HUES64 (cell line): ENCODE data around the gene SV2C.

Experiments used
- H3K27ac ChIP-seq: 2 replicates; pipeline ENCODE4 v1.7.0; 2013; ENCODE audit warnings: low read depth, low read length, inconsistent platforms
- H3K27me3 ChIP-seq: 2 replicates; pipeline ENCODE4 v1.6.1; 2013; ENCODE audit warnings: mild to moderate bottlenecking, low read length; ENCODE audit not compliant: insufficient read depth
- H3K36me3 ChIP-seq: 2 replicates; pipeline ENCODE4 v1.6.1; 2013; ENCODE audit warnings: mild to moderate bottlenecking, low read length; ENCODE audit not compliant: insufficient read depth
- H3K4me1 ChIP-seq: 2 replicates; pipeline ENCODE4 v1.6.1; 2013; ENCODE audit warnings: mild to moderate bottlenecking, low read length, moderate library complexity; ENCODE audit not compliant: insufficient read depth
- H3K4me3 ChIP-seq: 2 replicates; pipeline ENCODE4 v1.5.1; 2013; ENCODE audit warnings: mild to moderate bottlenecking, low read length, moderate library complexity
- H3K9ac ChIP-seq: 2 replicates; pipeline ENCODE4 v1.6.1; 2013; ENCODE audit warnings: mild to moderate bottlenecking, low read depth, low read length
- H3K9me3 ChIP-seq: 2 replicates; pipeline ENCODE4 v1.6.1; 2013; ENCODE audit warnings: low read depth, low read length; ENCODE audit not compliant: insufficient read depth
- WGBS: fragments of 150-250, 120-280 bp; methylation state at CpG from one replicate; pipeline ENCODE4 v1.1.7; 2013; ENCODE audit warnings: missing lambda C conversion rate; 5-methylcytosine and 5-hydroxymethylcytosine counted together

SV2C gene

GRCh38 chr5:76209297-76209696, 126.1 kb downstream of the SV2C start:
- peaks cover 5% of the 10 kb centered on the region for H3K9me3 ChIP-seq
- no peak overlapping the region for H3K9ac ChIP-seq
- H3K36me3 ChIP-seq: no peaks in the 10 kb centered on the region
- no peak overlapping the region for H3K4me3 ChIP-seq
- H3K27me3 ChIP-seq: no peaks in the 10 kb centered on the region
- H3K27ac ChIP-seq: no peak overlapping the region
- H3K4me1 ChIP-seq: no peaks in the 10 kb centered on the region
- 75% methylated on average over 2 of the region's 2 CpGs for WGBS

GRCh38 chr5:76210946-76211345, 127.8 kb downstream of the SV2C start:
- Histone ChIP-seq H3K36me3 (no peaks in the 10 kb centered on the region), H3K4me3 (no peak overlapping the region), H3K9ac (no peak overlapping the region), H3K27me3 (no peaks in the 10 kb centered on the region), H3K27ac (no peak overlapping the region), H3K4me1 (no peaks in the 10 kb centered on the region), H3K9me3 (peaks cover 5% of the 10 kb centered on the region)

- Histone ChIP-seq H3K4me3 (no peak overlapping the region), H3K9ac (no peak overlapping the region), H3K36me3 (no peaks in the 10 kb centered on the region), H3K27me3 (no peaks in the 10 kb centered on the region), H3K4me1 (no peaks in the 10 kb centered on the region; the same call in 1 of the 2 replicates), H3K9me3 (peaks cover 5% of the 10 kb centered on the region), H3K27ac (no peak overlapping the region)
- 100% methylated on average over 1 of the region's 1 CpG for WGBS
Measured at GRCh38 chr5:76213858-76214257, 130.7 kb downstream of the SV2C start.

DNA sequence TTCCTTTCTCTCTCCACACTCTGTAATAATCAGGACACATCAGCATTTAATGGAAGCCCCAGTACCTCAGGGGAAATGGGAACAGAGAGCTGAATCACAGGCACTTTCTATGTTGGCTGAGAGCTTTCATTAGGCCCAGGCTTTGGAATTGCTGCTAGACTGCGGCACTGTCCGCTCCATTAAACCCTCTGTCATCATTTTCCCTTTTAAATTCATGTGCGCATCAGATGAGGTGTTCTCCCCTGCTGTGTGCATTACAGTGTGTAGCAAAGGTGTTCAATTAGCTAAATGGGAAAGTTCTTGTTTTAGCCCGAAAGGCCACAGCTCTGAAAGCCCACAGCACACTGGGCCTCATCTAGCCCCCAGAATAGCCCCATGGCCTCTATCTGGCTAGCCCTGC, 133.6 kb downstream of the SV2C start:
- Histone ChIP-seq H3K4me3 (no peak overlapping the region), H3K9ac (no peak overlapping the region), H3K4me1 (no peaks in the 10 kb centered on the region; the same call in 1 of the 2 replicates), H3K27me3 (no peaks in the 10 kb centered on the region), H3K9me3 (no peaks in the 10 kb centered on the region), H3K36me3 (no peaks in the 10 kb centered on the region), H3K27ac (no peak overlapping the region)
- 97% methylated on average over 4 of the region's 4 CpGs for WGBS

DNA sequence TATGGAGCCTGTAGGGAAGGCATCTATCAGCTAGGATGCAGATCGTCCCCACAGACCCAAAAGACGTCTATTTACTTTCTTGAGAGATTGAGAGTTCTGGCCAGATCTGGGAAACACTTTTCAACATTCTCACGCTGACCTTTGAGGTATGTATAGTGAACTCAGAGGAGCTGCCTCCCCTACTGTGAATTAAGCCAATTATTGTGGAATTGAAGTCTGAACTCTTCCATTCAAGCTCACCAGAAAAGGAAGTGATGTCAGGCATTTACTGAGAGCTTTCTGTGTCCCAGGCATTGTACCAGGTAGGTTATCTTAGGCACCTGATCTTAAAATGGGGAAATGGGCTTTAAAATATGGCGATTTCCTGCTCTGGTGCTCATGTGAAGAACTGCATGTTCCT, 136.5 kb downstream of the SV2C start:
- no peak overlapping the region for H3K27ac ChIP-seq
- H3K27me3 ChIP-seq: no peaks in the 10 kb centered on the region
- H3K9ac ChIP-seq: no peak overlapping the region
- no peaks in the 10 kb centered on the region for H3K9me3 ChIP-seq
- no peaks in the 10 kb centered on the region; the same call in 1 of the 2 replicates for H3K4me1 ChIP-seq
- 85% methylated on average over 4 of the region's 4 CpGs for WGBS
- no peak overlapping the region for H3K4me3 ChIP-seq
- no peaks in the 10 kb centered on the region for H3K36me3 ChIP-seq

DNA sequence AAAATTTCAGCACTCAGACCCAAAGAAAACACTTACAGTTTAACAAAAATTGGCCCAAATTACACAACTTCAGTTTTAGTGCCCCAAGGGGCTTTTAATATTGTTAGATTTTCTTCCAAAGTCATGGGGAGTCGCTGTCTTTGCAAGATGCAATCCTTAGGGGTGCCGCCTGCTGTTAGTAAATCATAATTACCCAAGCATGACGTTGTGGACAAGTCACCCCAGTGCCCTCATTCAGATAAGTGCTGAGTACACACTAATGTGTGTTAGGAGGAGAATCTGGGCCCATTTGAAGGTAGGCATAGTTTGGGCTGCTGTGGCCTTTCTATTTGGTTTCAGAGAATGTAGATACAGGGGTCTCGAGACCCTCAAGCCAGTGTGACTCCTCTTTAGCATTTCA, 138.1 kb downstream of the SV2C start:
- WGBS: 93% methylated on average over 4 of the region's 4 CpGs
- H3K9ac ChIP-seq: no peak overlapping the region
- no peaks in the 10 kb centered on the region for H3K9me3 ChIP-seq
- no peaks in the 10 kb centered on the region; the same call in 1 of the 2 replicates for H3K4me1 ChIP-seq
- no peaks in the 10 kb centered on the region for H3K27me3 ChIP-seq
- H3K4me3 ChIP-seq: no peak overlapping the region
- H3K36me3 ChIP-seq: no peaks in the 10 kb centered on the region
- H3K27ac ChIP-seq: no peak overlapping the region

DNA sequence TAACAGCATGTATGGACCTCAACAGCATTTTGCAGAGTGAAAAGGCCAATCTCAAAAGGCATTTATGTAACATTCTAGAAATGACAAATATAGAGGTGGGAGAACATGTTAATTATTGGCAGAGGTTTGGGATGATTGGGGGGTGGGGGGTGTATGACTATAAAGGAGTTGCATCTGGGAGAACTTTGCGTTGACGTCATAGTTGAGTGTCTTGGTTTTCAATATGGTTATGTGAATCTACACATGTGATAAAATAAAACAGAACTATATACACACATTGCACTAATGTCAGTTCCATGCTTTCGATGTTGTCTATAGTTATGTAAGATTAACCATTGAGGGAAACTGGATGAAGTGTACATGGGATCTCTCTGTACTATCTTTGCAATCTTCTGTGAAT, 139.1 kb downstream of the SV2C start:
- no peaks in the 10 kb centered on the region for H3K4me1 ChIP-seq
- H3K4me3 ChIP-seq: no peak overlapping the region
- H3K9ac ChIP-seq: no peak overlapping the region
- no peak overlapping the region for H3K27ac ChIP-seq
- no peaks in the 10 kb centered on the region for H3K36me3 ChIP-seq
- H3K27me3 ChIP-seq: no peaks in the 10 kb centered on the region
- no peaks in the 10 kb centered on the region for H3K9me3 ChIP-seq
- 90% methylated on average over 3 of the region's 3 CpGs for WGBS

DNA sequence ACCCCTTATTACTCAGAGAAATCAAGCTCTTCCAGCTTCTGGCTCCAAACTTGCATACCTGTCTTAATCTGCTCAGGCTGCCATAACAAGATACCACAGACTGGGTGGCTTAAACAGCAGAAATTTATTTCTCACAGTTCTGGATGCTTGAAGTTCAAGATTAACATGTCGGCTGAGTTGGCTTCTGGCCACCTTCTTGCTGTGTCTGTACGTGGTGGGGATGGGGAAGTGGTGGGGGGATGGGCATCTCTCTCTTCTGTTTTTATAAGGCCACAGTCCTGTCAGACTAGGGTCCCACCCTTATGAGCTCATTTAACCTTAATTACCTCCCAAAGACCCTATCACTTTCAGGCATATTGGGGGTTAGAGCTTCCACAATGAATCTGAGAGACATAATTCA, 140.5 kb downstream of the SV2C start:
- H3K4me1 ChIP-seq: no peaks in the 10 kb centered on the region
- no peaks in the 10 kb centered on the region for H3K36me3 ChIP-seq
- H3K9ac ChIP-seq: no peak overlapping the region
- H3K9me3 ChIP-seq: no peaks in the 10 kb centered on the region
- 76% methylated on average over 2 of the region's 2 CpGs for WGBS
- no peaks in the 10 kb centered on the region for H3K27me3 ChIP-seq
- no peak overlapping the region for H3K4me3 ChIP-seq
- no peak overlapping the region for H3K27ac ChIP-seq

DNA sequence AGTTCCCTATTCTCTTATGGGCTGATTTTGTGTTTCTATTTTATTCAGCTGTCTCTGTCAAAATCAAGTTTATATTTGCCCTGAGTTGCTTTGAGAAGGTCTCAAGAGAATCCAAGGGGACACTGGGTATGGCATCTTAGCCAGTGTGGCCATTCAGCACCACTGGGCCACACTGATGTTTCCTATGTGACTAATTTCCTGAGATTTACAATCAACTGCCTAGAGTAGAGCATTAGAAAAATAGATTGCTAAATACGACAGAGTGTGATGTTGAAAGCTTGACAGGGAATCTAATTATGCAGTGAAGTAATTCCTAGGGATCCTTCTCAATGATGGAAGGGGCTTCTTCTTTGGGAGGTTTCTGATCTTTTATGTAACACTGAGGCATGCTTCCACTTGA, 141.7 kb downstream of the SV2C start:
- 92% methylated on average over 1 of the region's 1 CpG for WGBS
- Histone ChIP-seq H3K36me3 (no peaks in the 10 kb centered on the region), H3K9me3 (no peaks in the 10 kb centered on the region), H3K9ac (no peak overlapping the region), H3K4me1 (no peaks in the 10 kb centered on the region), H3K4me3 (no peak overlapping the region), H3K27me3 (no peaks in the 10 kb centered on the region), H3K27ac (no peak overlapping the region)

DNA sequence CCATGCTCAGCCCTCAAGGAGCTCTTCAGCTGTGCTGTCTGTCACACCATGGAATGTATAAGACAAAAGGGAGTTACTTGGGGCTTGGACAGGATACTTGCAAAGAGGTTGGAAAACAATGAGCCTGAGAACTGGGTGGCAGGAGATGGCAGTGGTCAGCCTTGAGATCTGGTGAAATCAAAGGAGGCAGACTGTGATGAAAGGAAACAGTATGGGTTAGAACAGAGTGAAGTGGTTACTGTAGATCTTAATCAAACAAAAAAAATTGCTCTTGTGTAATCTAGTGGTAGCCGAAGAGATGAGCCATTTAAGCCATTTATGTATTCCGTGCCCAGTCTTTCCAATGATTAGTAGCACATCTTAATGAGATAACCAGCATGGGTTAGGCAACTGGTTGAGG, 142.2 kb downstream of the SV2C start:
- no peak overlapping the region for H3K4me3 ChIP-seq
- H3K9me3 ChIP-seq: no peaks in the 10 kb centered on the region
- 94% methylated on average over 2 of the region's 2 CpGs for WGBS

DNA sequence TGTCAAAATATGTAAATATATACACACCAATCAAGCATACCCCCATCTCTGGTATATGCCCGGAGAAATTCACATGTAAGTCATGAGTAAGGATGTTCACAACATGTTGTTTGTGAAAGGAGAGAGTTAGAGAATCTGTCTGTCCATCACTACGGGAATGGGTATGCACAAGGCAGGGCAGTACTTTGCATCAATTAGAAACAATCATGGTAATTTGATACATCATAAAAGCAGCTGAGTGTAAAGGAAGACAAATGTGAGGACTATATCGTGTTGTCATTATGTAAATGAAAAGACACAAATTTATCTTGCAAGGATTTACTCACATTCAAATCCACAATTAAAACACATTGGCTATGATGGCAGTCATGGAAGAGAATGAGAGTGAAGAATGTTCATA, 146.7 kb downstream of the SV2C start:
- no peaks in the 10 kb centered on the region for H3K27me3 ChIP-seq
- no peak overlapping the region for H3K27ac ChIP-seq
- H3K9ac ChIP-seq: no peak overlapping the region
- 67% methylated on average over 2 of the region's 3 CpGs for WGBS
- no peaks in the 10 kb centered on the region for H3K4me1 ChIP-seq
- no peak overlapping the region for H3K4me3 ChIP-seq
- no peaks in the 10 kb centered on the region for H3K36me3 ChIP-seq
- H3K9me3 ChIP-seq: no peaks in the 10 kb centered on the region

More for the DNA sequence above, 142.2 kb downstream of the SV2C start:
- H3K36me3 ChIP-seq: no peaks in the 10 kb centered on the region
- no peak overlapping the region for H3K9ac ChIP-seq
- H3K27me3 ChIP-seq: no peaks in the 10 kb centered on the region
- no peak overlapping the region for H3K27ac ChIP-seq
- H3K4me1 ChIP-seq: no peaks in the 10 kb centered on the region

DNA sequence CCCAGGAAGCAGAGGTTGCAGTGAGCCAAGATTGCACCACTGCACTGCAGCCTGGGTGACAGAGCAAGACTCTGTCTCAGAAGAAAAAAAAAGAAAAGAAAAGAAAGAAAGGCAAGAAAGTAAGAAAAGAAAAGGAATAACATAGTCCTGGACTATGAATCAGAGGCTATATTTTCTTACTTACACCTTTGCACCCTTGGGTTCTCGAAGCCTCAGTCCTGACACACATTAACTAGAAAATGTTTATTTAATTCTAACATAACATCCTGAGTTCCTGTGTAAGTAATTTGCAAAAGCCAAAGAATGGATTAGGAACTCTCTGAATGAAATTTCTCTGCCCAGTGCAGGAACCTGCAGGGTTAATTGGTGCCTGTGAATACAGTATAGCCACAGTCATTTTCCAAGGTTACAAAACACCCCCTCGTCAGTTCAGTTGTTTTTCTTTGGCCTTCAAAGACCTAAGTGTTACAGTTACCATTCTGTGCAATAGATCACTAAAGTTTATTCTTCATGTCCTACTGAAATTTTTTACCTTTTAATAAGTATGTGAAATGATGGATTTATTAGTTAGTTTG, 147.6 kb downstream of the SV2C start:
- no peak overlapping the region for H3K9ac ChIP-seq
- no peak overlapping the region for H3K4me3 ChIP-seq
- H3K36me3 ChIP-seq: no peaks in the 10 kb centered on the region
- 96% methylated on average over 2 of the region's 2 CpGs for WGBS
- no peaks in the 10 kb centered on the region for H3K27me3 ChIP-seq
- no peak overlapping the region for H3K27ac ChIP-seq
- H3K4me1 ChIP-seq: no peaks in the 10 kb centered on the region
- no peaks in the 10 kb centered on the region for H3K9me3 ChIP-seq
